Urothelium cell line (cell line): ENCODE results near the gene EP400.

ENCODE experiments used
- DNase-seq: peaks from one replicate; pipeline ENCODE4 v3.0.0; 2011; ENCODE audit warnings: low spot score, mixed read lengths
- FAIRE-seq: peaks from 2 replicates; lab custom pipeline; 2011; peaks lifted over from hg19 to GRCh38; lab: Jason Lieb, UNC

EP400 gene

GRCh38 chr12:131927110-131928079 lies 22.3 kb upstream of the EP400 start:
- FAIRE-seq (no peak), DNase-seq (no peak)

GRCh38 chr12:131928080-131928710 lies 21.5 kb upstream of the EP400 start:
- FAIRE-seq (no peak), DNase-seq (no peak)

- DNase-seq (peak; percentile 97), FAIRE-seq (peak; percentile 68)
These were observed 20.8 kb upstream of the EP400 start, which contains the start of gene PUS1 for GRCh38 chr12:131928711-131929580. TSS of gene PUS1 (plus strand) at chr12:131929276. CDS start at chr12:131929723, 447 bp downstream.

- no peak for FAIRE-seq
- no peak for DNase-seq
These were observed 19.9 kb upstream of the EP400 start for GRCh38 chr12:131929581-131930456.

GRCh38 chr12:131930510-131930909 lies 19.2 kb upstream of the EP400 start:
- no peak for DNase-seq
- no peak for FAIRE-seq

- DNase-seq (no peak), FAIRE-seq (no peak)
These were observed 16.4 kb upstream of the EP400 start for GRCh38 chr12:131933387-131933786.

GRCh38 chr12:131934535-131934934 lies 15.2 kb upstream of the EP400 start:
- DNase-seq: no peak
- no peak for FAIRE-seq

- FAIRE-seq (no peak), DNase-seq (no peak)
These were observed 11.7 kb upstream of the EP400 start for GRCh38 chr12:131938082-131938481.

- DNase-seq: no peak
- no peak for FAIRE-seq
These were observed 10.7 kb upstream of the EP400 start for GRCh38 chr12:131939007-131939406.

GRCh38 chr12:131940141-131940547 lies 9.6 kb upstream of the EP400 start:
- FAIRE-seq (no peak), DNase-seq (no peak)

GRCh38 chr12:131941116-131941986 lies 8.4 kb upstream of the EP400 start:
- FAIRE-seq (no peak), DNase-seq (no peak)

- FAIRE-seq (no peak), DNase-seq (no peak)
These were observed 7.8 kb upstream of the EP400 start for GRCh38 chr12:131941987-131942341.

GRCh38 chr12:131942671-131943070 lies 7.1 kb upstream of the EP400 start:
- no peak for DNase-seq
- no peak for FAIRE-seq

GRCh38 chr12:131943389-131943788 lies 6.4 kb upstream of the EP400 start:
- DNase-seq (no peak), FAIRE-seq (no peak)

GRCh38 chr12:131943876-131944275 lies 5.9 kb upstream of the EP400 start:
- DNase-seq (no peak), FAIRE-seq (no peak)

- no peak for FAIRE-seq
- DNase-seq: no peak
These were observed 5.0 kb upstream of the EP400 start for GRCh38 chr12:131944601-131945251.

GRCh38 chr12:131946757-131947156 lies 3.0 kb upstream of the EP400 start:
- FAIRE-seq: no peak
- no peak for DNase-seq

- DNase-seq: no peak
These were observed 2.2 kb upstream of the EP400 start for GRCh38 chr12:131947482-131948027.

More at GRCh38 chr12:131947482-131948027, 2.2 kb upstream of the EP400 start:
- FAIRE-seq: no peak
